HL-60 (cell line): ENCODE data around the gene BGLAP.

ENCODE experiments used
- CTCF ChIP-seq: IDR thresholded peaks from one replicate; pipeline ENCODE4 v1.5.1; 2011; ENCODE audit warnings: low read length, control low read depth, inconsistent platforms; ENCODE audit not compliant: insufficient read depth
- GABPA ChIP-seq: IDR thresholded peaks from 2 replicates; pipeline ENCODE4 v1.6.1; 2012; ENCODE audit warnings: low read depth
- POLR2AphosphoS5 ChIP-seq: IDR thresholded peaks from 2 replicates; pipeline ENCODE4 v1.6.1; 2012; ENCODE audit warnings: low read depth
- REST ChIP-seq: IDR thresholded peaks from 2 replicates; pipeline ENCODE4 v1.6.1; 2012; ENCODE audit warnings: low read depth; ENCODE audit not compliant: insufficient replicate concordance

GRCh38 chr1:156200044-156200443 lies 41.9 kb upstream of the BGLAP start:
- no peak for TF ChIP-seq POLR2AphosphoS5
- TF ChIP-seq CTCF: no peak
- TF ChIP-seq GABPA: no peak
- no peak for TF ChIP-seq REST
